K562 treated with DMSO at 1 percent for 4 hours (cell line): Measurements from ENCODE around the gene OR51A7. TPM values are rescaled to one million over a fixed set of nuclear protein-coding genes. Genes with fewer than 3 reads are reported as not detected.

Source experiments
- total RNA-seq: library from RNA; unstranded; fragments of 300-600 nt; gene quantifications from 2 replicates; pipeline ENCODE4 v1.2.3, GENCODE V29; 2022; ENCODE audit not compliant: insufficient read depth

Gene OR51A7
- not detected in 2 replicates for total RNA-seq

GRCh38 chr11:4903484-4903883 is at the start of gene OR51A7:
Gene OR51A7, plus strand, starts transcription at chr11:4903783. Its CDS starts 3,587 bp downstream, at chr11:4907370.

GRCh38 chr11:4881860-4882500 is 21.6 kb upstream of the OR51A7 start, which contains the start of gene OR51T1:
Gene OR51T1, plus strand, starts transcription at chr11:4881900. Its CDS starts 0 bp downstream, at chr11:4881900.

GRCh38 chr11:4919250-4919649 is 15.7 kb downstream of the OR51A7 start, which contains the start of gene OR51G2:
Gene OR51G2, minus strand, starts transcription at chr11:4919350. Its CDS starts 3,687 bp downstream, at chr11:4915663.

GRCh38 chr11:4924239-4924638 is 20.7 kb downstream of the OR51A7 start, which contains the start of gene OR51G1:
Gene OR51G1, minus strand, starts transcription at chr11:4924339. Its CDS starts 0 bp downstream, at chr11:4924339.

GRCh38 chr11:4947505-4947904 is 43.9 kb downstream of the OR51A7 start, which contains the start of gene OR51A4:
Gene OR51A4, minus strand, starts transcription at chr11:4947605. Its CDS starts 505 bp downstream, at chr11:4947100.

GRCh38 chr11:4955613-4956012 is 52.0 kb downstream of the OR51A7 start, which contains the start of gene OR51A2:
Gene OR51A2, minus strand, starts transcription at chr11:4955713. Its CDS starts 0 bp downstream, at chr11:4955713.

Other genes starting within 250 kb of the OR51A7 start
- gene OR51E2, start 205.9 kb upstream of the OR51A7 start, total RNA-seq: not detected in 2 replicates
- not detected in 2 replicates for gene MMP26, start 199.0 kb upstream of the OR51A7 start, total RNA-seq
- not detected in 2 replicates for gene OR51F1, start 133.8 kb upstream of the OR51A7 start, total RNA-seq
- not detected in 2 replicates for gene OR52R1, start 99.4 kb upstream of the OR51A7 start, total RNA-seq
- gene OR51F2, start 82.5 kb upstream of the OR51A7 start, total RNA-seq: not detected in 2 replicates
- gene OR51S1, start 54.6 kb upstream of the OR51A7 start, total RNA-seq: not detected in 2 replicates
- not detected in 2 replicates for gene OR51T1, start 21.9 kb upstream of the OR51A7 start, total RNA-seq
- gene OR51G2, start 15.6 kb downstream of the OR51A7 start, total RNA-seq: not detected in 2 replicates
- gene OR51G1, start 20.6 kb downstream of the OR51A7 start, total RNA-seq: not detected in 2 replicates
- gene OR51A4, start 43.8 kb downstream of the OR51A7 start, total RNA-seq: not detected in 2 replicates
- not detected in 2 replicates for gene OR51A2, start 51.9 kb downstream of the OR51A7 start, total RNA-seq
- gene OR51L1, start 91.1 kb downstream of the OR51A7 start, total RNA-seq: not detected in 2 replicates
- gene OR52J3, start 142.7 kb downstream of the OR51A7 start, total RNA-seq: not detected in 2 replicates
- not detected in 2 replicates for gene OR52E2, start 155.8 kb downstream of the OR51A7 start, total RNA-seq
- gene OR52E1, start 165.8 kb downstream of the OR51A7 start, total RNA-seq: not detected in 2 replicates
- gene OR52A5, start 234.6 kb downstream of the OR51A7 start, total RNA-seq: not detected in 2 replicates